ENCODE measurements around the gene XIST. TPM values are rescaled to one million over a fixed set of nuclear protein-coding genes. Genes with fewer than 3 reads are reported as not detected.
A peak's percentile ranks its signal among the peaks of the same experiment; 100 is the strongest.

XIST gene
- total RNA-seq, 2 experiments from 2014 or later: not detected

DNA sequence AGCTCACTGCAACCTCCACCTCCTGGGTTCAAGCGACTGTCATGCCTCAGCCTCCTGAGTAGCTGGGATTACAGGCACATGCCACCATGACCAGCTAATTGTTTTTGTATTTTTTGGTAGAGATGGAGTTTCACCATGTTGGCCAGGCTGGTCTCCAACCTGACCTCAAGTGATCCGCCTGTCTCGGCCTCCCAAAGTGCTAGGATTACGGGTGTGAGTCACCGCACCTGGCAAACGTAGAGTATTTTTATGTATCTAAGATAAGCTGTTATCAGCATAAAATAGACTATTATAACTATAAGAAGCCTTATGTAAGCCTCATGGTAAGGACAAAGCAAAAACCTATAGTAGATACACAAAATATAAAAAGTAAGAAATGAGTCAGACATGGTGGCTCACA lies 14.6 kb upstream of the XIST start:
- ATAC-seq: no peak
- Mint-ChIP-seq H3K27ac (no peak overlapping the region), H3K4me1 (ENCODE audit: low read depth) (peaks cover 4% of the 10 kb centered on the region), H3K9me3 (no peaks in the 10 kb centered on the region), H3K27me3 (no peaks in the 10 kb centered on the region), H3K36me3 (ENCODE audit: low read depth) (no peaks in the 10 kb centered on the region), H3K4me3 (no peak overlapping the region)
- intact Hi-C loops (cut with micrococcal nuclease): no loop called here
- CTCF ChIA-PET: no interaction called here
- TF ChIP-seq, protein P1, sequence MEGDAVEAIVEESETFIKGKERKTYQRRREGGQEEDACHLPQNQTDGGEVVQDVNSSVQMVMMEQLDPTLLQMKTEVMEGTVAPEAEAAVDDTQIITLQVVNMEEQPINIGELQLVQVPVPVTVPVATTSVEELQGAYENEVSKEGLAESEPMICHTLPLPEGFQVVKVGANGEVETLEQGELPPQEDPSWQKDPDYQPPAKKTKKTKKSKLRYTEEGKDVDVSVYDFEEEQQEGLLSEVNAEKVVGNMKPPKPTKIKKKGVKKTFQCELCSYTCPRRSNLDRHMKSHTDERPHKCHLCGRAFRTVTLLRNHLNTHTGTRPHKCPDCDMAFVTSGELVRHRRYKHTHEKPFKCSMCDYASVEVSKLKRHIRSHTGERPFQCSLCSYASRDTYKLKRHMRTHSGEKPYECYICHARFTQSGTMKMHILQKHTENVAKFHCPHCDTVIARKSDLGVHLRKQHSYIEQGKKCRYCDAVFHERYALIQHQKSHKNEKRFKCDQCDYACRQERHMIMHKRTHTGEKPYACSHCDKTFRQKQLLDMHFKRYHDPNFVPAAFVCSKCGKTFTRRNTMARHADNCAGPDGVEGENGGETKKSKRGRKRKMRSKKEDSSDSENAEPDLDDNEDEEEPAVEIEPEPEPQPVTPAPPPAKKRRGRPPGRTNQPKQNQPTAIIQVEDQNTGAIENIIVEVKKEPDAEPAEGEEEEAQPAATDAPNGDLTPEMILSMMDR (IDR thresholded peaks at IDR 0.05): no peak
- DNase-seq: no peak
- POLR2A ChIA-PET: no interaction called here

DNA sequence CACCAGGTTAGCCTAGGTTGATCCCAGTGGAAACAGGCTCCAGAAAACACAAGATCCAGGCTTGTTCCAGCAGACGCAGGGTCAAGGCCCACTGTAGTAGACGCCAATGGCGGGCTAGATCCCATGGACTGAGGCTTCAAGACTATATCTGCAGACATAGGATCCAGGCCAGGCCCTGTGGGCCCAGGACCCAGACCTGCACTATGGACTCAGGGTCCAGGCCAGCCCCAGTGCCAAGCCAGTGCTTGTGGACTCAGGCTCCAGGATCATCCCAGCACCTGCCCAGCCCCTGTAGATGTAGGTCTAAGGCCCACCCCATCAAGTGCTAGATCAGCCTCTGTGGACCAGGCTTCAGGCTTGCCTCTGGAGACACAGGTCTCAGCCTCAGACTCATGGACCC lies 11.3 kb upstream of the XIST start:
- ChIA-PET POLR2A (no interaction called here), CTCF (no interaction called here)
- no peak for ATAC-seq
- TF ChIP-seq, protein P1 (IDR thresholded peaks at IDR 0.05): no peak
- Mint-ChIP-seq H3K27ac (no peak overlapping the region), H3K27me3 (no peaks in the 10 kb centered on the region), H3K4me3 (no peak overlapping the region), H3K4me1 (ENCODE audit: low read depth) (no peaks in the 10 kb centered on the region), H3K9me3 (no peaks in the 10 kb centered on the region), H3K36me3 (ENCODE audit: low read depth) (no peaks in the 10 kb centered on the region)
- intact Hi-C loops (cut with micrococcal nuclease): no loop called here
- no peak for DNase-seq

DNA sequence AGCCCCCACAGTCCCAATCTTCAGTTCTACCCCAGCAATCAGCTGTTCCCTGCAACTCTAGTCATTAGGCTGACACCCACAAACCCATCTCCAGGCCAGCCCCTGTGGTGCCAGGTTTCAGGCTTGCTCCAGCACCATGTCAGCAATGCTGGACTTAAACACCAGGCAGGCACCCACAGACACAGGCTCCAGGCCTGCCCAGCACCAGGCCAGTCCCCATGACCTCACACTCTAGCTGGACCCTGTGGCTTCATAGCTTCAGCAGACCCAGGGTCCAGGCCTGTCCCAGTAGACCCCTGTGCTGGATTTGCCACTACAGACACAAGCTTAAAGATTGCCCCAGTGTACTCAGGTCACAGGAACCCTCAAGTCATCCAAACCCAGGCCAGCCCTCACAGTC lies 10.8 kb upstream of the XIST start:
- H3K27me3 Mint-ChIP-seq: no peaks in the 10 kb centered on the region
- no peak overlapping the region for H3K4me3 Mint-ChIP-seq
- DNase-seq (no peak), ATAC-seq (no peak)
- POLR2A ChIA-PET: no interaction called here
- intact Hi-C loops (cut with micrococcal nuclease): no loop called here
- TF ChIP-seq, protein P1 (IDR thresholded peaks at IDR 0.05): no peak
- no peak overlapping the region for H3K27ac Mint-ChIP-seq
- CTCF ChIA-PET: no interaction called here
- no peaks in the 10 kb centered on the region for H3K36me3 Mint-ChIP-seq (ENCODE audit: low read depth)
- no peaks in the 10 kb centered on the region for H3K9me3 Mint-ChIP-seq
- no peaks in the 10 kb centered on the region for H3K4me1 Mint-ChIP-seq (ENCODE audit: low read depth)

DNA sequence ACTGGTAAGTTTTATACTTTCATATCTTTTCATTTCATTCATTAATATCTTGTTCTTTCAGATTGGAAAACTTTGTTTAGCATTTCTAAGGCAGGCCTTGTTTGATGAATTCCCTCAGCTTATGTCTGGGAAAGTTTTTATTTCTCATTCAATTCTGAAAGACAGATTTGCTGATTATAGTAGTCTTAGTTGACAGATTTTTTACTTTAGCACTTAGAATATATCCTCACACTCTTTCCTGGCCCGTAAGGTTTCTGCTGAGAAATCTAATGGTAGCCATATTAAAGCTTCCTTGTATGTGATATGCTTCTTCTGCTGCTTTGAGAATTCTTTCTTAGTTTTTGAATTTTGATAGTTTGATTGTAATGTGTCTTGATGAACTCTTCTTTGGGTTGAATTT lies 7.1 kb upstream of the XIST start:
- intact Hi-C loops (cut with micrococcal nuclease): no loop called here
- H3K9me3 Mint-ChIP-seq: no peaks in the 10 kb centered on the region
- TF ChIP-seq, protein P1 (IDR thresholded peaks at IDR 0.05): no peak
- ATAC-seq: no peak
- H3K36me3 Mint-ChIP-seq (ENCODE audit: low read depth): no peaks in the 10 kb centered on the region
- H3K4me3 Mint-ChIP-seq: no peak overlapping the region
- H3K27me3 Mint-ChIP-seq: no peaks in the 10 kb centered on the region
- DNase-seq: no peak
- ChIA-PET POLR2A (no interaction called here), CTCF (interaction anchor here (0.9 kb wide), 1 partner anchor 153 kb away, joined by 3 read pairs; no protein-coding TSS in a partner anchor)
- H3K27ac Mint-ChIP-seq: no peak overlapping the region
- H3K4me1 Mint-ChIP-seq (ENCODE audit: low read depth): no peaks in the 10 kb centered on the region

DNA sequence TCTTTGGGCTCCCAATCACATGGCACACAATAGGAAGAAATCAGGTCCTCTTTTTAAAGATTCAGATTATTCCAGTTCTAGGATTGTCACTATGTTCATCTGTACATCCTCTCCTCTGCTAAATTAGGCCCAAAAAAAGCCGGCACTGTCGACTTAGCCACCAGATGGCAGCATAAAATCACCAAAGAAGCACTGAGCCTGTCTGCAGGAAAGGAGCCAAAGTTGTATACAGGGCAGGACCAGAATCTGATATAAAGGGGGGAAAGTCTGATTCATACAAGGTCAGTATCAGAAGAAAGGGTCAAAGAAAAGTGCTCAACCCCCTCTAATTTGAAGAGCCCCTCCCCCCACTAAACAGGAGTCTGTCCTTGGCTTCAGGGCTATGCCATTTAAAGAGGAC lies 3.0 kb upstream of the XIST start:
- DNase-seq (peak; percentile 67), ATAC-seq (peak; percentile 45)
- H3K27ac Mint-ChIP-seq: no peak overlapping the region
- ChIA-PET POLR2A (no interaction called here), CTCF (interaction anchor here (0.7 to 1.2 kb wide), 8 partner anchors 9 to 278 kb away, joined by 3 to 5 read pairs (median 3); no protein-coding TSS in a partner anchor)
- H3K9me3 Mint-ChIP-seq: no peaks in the 10 kb centered on the region
- no peak overlapping the region for H3K4me3 Mint-ChIP-seq
- TF ChIP-seq, protein P1 (IDR thresholded peaks at IDR 0.05): no peak
- intact Hi-C loops (cut with micrococcal nuclease): loop anchor here (1.0 to 2.0 kb wide), 2 partner anchors 160 to 277 kb away; no protein-coding TSS in a partner anchor
- H3K4me1 Mint-ChIP-seq (ENCODE audit: low read depth): no peaks in the 10 kb centered on the region
- H3K36me3 Mint-ChIP-seq (ENCODE audit: low read depth): no peaks in the 10 kb centered on the region
- no peaks in the 10 kb centered on the region for H3K27me3 Mint-ChIP-seq

All from activated CD8-positive, alpha-beta T cell treated with anti-CD3 and anti-CD28 coated beads for 36 hours (primary cell).